IPS DF 19.7 (cell line): ENCODE measurements around the gene PKNOX2.
"Not testable (repeated sequence)": the region's sequence is repeated elsewhere in the genome, so short reads cannot be mapped to it uniquely, and the experiment has no call there.

Source experiments
- DNase-seq: peaks from one replicate; pipeline ENCODE4 v3.0.0-alpha.2; 2013; ENCODE audit warnings: low read depth, low spot score

Gene PKNOX2

DNA sequence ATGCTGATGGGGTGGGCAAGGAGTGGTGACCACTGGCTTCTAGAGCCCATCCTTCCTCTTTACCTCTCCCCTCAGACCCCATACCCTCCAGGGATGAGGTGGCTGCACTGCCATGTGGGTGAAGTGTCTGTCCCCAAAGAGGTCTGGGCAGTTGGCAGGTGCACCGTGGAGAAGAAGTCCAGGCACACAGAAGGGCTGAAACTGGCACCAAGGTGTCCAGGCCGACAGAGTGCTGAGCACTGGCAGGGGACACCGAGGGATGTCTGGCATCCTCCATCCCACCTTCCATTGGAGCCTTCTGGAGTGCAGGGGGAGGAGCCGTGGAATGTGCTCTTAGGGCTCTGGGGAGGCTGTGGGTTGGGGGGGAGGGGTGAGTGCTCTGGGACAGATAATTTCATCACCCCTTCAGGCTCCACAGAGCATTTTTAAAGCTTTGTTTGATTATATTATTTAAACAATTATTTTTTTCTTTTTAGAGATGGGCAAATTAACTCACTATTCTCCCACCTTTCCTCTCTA, 37.9 kb downstream of the PKNOX2 start:
- no peak for DNase-seq

DNA sequence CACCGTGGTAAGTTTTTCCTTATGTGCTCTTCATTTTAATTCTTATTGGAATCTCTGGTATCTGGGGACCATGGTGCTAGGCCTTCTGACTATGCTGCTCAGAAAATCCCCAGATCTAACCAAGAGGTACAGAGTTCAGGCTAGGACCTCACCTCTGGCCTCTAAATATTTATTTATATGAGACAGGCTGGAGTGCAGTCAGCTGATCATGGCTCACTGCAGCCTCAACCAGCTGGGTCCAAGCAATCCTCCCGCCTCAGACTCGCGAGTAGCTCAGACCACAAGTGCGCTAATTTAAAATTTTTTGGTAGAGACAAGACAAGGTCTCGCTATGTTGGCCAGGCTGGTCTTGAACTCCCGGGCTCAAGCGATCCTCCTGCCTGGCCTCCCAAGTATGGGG, 38.4 kb downstream of the PKNOX2 start:
- DNase-seq, result no peak

DNA sequence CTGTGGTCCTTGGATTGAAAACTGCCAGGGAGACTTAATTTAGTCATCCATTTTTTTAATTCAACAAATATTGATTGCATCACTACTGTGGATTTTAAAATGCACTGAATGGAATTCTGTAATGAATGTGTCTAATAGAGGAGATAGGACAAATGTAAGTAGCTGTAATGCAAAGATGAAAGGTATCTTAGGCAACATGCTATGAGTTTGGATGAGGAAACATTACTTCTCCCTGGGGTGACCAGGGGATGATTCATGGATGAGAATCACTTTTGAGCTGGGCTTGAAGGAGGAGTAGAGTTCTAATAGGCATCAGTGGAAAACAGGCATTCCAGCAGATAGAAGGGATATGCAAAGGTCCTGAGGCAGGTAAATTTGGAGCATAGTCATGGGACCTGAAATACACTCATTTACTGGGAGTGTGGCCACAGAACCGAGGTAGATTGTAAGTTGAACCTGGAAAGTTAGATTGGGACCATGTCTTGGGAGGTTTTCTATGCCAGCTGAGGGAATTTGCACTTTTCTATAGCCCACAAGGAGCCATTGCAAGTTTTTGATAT, 43.4 kb downstream of the PKNOX2 start:
- no peak for DNase-seq

DNA sequence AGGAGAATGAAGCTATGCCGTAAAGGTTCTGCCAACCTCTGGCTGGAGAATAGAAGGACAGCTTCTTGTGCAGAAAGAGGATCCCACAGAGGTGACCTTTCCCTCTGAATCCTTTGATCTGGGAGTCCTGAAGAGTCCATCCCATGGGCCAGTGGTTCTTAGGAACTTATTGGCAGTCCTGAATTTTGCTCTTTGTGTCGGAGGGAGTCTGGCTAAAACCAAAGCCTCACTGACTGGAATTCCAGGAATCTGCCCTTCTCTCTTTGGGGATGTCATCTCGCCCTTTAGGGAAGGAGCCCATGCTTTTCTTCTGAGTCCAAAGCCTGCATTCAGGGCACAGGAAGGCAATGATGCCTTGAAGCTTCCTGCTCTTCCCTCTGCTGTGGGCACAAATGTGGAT, 45.5 kb downstream of the PKNOX2 start:
- DNase-seq, result no peak

DNA sequence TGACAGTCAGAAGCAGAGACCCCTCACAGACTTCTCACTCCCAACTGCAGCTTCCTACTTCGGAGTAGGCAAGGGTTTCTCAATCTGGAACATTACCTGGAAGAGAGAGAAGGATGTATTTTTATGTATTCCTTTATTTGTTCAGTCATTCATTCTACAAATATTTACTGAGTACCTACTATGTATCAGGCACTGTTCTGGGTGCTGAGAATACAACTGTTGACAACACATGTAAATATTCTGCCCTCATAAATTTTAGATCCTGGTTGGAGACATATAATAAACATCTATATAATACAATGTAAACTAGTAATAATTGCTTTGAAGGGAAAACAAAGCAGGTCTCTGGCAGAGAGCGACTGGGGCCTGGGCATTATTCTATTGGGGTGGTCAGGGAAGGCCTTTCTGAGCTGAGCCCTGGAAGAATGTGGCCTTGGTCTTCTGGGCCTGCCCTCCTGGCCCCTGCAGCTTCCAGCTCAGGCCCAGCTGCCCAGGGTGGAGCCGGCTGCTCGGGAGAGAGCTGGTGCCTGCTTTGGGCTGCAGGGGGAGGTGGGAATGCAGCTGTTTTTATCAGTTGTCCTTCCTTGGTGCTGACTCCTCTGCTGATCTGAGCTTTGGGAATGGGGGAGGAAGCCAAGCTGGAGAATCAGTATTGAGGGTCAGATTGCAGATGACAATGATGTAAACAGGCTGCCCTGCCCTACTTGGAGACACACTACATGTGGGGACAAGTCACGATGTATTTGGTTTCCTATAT, 46.8 kb downstream of the PKNOX2 start:
- DNase-seq, result no peak

- no peak for DNase-seq
Observed at GRCh38 chr11:125211948-125212340, 47.4 kb downstream of the PKNOX2 start.

GRCh38 chr11:125214601-125215565, 50.3 kb downstream of the PKNOX2 start:
- DNase-seq, result no peak

- DNase-seq, result no peak
Observed at GRCh38 chr11:125215976-125216375, 51.4 kb downstream of the PKNOX2 start.

DNA sequence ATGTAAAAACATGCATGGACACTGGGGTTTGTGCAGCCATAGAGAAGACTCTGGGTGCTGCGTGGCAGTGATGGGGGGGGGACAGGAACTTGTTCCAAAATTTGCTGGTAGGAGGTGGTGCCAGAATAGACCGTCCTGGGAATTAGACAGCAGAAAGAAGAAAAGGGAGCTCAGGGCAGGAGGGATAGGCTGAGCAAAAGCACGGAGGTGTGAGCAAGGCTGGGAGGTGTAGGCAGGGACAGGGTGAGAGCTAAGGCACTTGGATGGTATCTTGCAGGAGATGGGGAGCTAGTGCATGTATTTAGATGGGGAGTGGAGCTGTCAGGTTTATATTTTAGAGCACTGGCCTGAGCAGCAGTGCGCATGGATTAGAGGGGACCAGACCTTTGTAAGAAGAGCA, 53.8 kb downstream of the PKNOX2 start:
- DNase-seq, result no peak

- no peak for DNase-seq
Observed at GRCh38 chr11:125221461-125221860, 56.9 kb downstream of the PKNOX2 start.

DNA sequence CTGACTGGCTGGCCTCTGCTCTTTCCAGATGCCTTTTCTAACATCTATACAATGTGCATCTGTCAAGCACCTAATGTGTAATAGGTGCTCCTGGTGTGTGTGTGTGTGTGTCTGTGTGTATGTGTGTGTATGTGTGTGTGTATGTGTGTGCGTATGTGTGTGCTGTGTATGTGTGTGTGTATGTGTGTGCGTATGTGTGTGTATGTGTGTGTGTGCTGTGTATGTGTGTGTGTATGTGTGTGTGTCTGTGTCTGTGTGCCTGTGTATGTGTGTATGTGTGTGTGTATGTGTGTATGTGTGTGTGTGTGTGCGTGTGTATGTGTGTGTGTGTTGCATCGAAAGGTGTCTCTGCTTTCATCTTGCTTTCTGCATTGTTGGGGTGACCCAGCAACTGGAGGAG, 57.9 kb downstream of the PKNOX2 start:
- DNase-seq, result no peak

GRCh38 chr11:125223161-125223560, 58.6 kb downstream of the PKNOX2 start:
- not testable (repeated sequence) for DNase-seq

GRCh38 chr11:125223901-125224361, 59.4 kb downstream of the PKNOX2 start:
- DNase-seq, result no peak

DNA sequence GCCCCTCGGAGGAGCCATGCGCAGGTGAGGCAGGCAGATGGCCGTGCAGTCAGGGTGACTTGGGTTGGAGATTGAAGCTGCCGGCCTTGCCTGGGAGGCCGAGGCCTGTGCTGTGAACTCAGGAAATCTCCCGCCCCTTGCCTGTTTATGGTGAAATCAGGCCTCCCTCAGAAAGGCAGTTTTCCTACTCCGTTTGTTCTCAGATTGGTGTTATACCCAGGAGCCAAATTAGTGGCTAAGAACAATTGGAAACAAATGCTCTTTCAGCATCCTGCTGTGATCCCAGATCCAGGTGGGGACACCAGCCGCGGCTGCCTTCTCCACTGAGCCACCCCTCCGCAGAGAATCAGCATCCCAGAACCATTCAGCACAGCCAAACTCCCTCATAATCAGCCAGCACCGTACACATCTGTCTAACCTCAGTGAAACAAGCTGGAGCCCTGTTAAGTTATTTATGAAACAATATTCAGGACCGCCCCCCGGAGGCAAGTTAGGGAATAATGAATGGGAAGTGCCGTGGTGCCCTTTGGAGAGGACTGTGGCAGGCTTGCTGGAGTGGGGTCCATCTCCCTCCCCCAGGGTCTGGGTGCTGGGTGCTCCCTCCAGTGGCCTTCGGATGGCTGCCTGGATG, 60.0 kb downstream of the PKNOX2 start:
- no peak for DNase-seq

- no peak for DNase-seq
Observed at GRCh38 chr11:125225401-125225800, 60.9 kb downstream of the PKNOX2 start.

- DNase-seq, result no peak
Observed at GRCh38 chr11:125226031-125226430, 61.5 kb downstream of the PKNOX2 start.

GRCh38 chr11:125226706-125227105, 62.2 kb downstream of the PKNOX2 start:
- DNase-seq, result no peak

DNA sequence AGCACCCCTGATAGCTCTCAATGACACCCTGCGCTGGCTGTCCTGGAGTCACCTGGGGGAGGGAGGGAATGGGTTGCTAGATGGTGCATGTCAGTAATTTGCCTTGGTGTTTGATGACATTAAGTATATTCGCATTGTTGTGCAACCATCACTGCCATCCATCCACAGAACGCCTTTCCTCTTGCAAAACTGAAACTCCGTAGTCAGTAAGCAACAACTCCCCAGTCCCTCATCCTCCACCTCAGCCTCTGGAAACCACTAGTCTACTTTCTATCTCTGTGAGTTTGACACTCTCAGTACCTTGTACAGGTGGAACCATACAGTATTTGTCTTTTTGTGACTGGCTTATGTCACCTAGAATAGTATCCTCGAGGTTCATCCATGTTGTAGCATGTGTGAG, 62.6 kb downstream of the PKNOX2 start:
- no peak for DNase-seq

- no peak for DNase-seq
Observed at GRCh38 chr11:125228445-125228844, 63.9 kb downstream of the PKNOX2 start.

DNA sequence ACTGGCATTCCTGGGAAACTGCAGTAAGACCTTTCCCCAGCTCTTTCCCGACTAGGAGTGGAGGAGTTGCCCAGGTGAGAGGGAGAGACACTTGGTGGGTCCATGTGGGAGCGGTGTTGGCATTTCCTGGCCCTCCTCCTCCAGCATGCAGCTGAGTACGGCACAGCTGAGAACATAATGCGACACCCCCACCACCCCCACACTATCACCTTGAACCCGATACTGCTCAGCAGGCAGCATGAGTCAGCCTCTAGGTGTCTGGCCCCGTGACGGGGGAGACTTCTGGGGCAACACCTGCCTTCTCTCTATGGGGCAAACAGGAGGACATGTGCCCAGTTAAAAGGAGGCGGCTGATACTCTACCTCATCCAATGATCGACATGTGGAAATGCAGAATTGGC, 64.4 kb downstream of the PKNOX2 start:
- no peak for DNase-seq

DNA sequence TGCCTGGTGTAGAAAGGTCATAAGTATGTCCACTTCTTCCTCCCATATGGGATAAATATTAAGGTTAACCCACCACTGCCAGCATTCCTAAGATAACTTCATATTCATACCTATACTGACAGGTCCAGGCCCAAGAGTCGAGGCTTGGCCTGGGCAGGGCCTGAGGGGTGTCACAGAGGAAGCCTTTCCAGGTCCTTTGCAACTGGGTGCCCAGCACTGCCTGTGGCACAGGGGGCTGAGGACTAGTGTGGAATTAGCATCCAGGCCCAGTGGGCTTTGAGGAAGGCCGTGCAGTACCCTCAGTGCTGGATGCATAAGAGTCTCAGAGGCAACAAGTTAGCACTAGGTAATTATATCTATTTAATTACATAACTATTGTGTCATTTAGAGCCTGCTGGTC, 65.4 kb downstream of the PKNOX2 start:
- no peak for DNase-seq

DNA sequence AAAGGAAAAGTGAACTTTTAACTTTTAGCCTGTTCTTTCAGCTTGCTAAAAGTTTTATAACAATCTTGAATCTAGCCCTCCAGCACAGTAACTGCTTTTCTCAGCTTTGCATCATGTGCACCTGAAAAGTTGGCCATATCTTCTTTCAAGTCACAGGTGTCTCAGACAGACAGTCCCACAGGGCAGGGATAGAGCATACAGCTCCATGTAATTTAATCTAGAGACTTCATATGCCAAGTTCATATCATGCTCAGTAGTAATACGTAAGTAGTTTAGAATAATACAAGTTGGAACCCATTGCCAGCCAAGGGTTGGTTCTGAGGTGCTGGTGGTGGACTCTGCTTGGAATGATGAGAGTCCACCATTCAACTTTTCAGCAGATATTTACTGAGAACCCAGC, 68.6 kb downstream of the PKNOX2 start:
- DNase-seq, result no peak
